Cerebellar nuclear complex (tissue), 1 donor: ENCODE results near the gene CSMD2.

Experiments used
- DNase-seq, 2 experiments: peaks; one replicate each; lab custom pipeline; 2025; lab: John Stamatoyannopoulos, UW

CSMD2 gene

DNA sequence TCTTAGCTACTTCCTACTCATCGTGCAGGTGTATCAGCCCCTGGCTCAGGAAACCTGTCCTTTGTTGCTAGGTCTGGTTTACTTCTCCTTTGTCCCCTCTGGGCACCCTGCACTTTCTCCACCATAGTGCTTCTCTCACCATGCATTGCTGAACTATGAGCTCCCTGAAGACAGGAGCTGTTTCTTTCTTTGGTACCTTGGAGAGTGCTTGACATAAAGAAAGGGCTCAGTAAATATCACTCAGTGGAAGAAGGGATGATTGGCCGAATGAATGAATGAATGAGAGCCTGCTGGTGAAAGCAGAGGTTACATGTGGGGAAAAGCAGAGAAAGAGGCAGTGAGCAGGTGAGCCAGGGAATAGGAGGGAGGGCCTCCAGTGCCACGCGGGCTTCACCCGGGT is 310.9 kb downstream of the CSMD2 start:
- DNase-seq = no peak

DNA sequence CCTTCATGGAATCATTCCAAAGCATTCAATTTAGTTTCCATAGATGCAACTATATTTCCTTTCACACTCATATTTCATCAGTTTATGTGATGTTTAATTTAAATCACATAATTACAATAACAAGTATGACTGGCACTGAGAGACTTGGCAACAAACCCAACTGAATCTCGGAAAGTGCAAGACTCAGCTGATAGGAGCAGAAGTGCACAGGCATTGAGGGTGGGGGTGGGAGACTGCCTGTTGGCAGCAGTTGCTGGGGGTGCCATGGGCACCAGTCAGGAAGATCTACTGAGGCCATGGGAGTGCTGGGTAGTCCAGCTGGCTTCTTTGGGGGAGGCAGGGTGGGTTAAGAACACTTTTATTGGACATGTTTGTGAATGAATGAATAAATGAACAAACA is 311.6 kb downstream of the CSMD2 start:
- DNase-seq = no peak

DNA sequence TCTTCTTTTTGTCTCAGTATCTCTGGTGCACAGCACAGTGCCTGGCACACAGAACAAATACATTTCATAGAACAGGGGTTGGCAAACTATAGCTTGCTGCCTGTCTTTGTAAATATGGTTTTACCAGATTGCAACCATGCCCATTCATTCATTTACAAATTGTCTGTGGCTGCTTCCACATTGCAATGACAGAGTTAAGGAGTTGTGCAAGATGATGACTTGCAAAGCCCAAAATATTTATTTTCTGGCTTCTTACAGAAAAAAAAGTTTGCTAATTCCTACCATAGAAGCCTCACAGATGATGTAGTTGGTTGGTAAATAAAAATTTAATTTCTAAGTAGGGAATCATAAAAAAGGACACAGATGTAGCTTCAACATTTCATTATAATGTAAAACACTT is 312.3 kb downstream of the CSMD2 start:
- no peak for DNase-seq

DNA sequence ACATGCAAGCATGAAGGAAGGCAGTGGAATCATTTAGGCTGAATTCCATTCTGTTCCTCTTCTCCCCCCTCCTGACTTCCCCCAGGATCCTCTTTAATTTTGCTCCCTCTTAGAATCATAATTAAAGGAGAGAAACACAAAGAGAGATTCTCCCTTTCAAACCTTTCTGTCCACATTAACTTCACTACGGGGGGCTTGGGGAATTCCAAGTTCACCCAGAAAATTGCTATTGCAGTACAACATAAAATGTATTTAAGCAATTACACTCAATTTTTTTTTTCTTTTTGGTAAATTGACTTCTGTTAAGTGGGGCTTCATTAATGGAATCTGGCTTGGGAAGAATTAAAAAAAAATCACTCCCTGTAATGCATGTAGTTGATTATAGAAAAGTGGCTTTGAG is 314.5 kb downstream of the CSMD2 start:
- DNase-seq = no peak

DNA sequence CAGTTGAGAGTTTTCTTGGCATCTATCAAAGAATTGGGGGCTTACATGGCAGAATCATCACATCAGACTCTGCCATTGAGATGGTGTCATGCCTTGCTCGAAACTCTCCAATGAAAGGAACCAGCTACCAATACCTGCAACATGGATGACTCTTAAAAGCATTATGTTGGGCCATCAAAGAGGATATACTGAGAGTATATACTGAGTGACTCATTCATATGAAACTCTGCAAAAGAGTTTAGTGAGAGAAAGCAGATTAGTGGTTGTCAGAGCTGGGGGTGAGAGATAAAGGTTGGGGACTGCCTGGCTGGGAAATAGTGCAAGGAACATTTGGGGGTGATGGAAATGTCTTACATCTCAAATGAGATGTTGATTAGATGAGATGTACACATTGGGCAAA is 315.8 kb downstream of the CSMD2 start:
- no peak for DNase-seq

DNA sequence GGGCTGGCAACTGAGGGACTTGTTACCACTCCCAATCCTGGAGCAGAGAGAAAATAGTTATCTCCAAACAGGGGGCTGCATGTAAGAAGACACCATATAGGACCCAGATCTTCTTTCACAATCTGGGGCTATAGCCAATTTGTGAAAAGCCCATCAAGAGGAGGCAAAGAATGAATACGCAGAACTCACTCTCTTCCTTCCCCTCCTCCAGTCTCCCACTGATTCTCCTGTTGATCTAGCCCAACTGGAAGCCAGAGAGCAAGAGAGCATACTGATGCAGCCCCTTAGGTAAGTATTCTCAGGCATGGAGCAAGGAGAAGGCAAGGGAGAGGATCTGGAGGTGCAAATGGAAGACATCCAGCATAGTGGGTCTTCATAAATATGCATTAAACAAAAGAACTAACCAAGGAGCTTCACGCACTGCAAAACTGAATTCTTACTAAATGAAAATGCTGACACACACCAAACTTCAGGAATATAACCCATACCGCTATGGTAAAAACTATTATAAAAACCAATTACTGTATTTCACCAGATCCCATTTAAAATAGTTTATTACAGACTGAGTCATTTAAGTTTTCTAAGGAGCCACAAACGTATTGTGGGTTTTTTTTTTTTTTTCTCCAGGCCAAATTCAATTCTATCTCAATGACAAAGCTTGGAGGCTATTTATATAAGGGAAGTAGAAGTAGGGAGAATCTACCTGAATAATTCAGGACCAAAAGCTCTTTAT is 316.7 kb downstream of the CSMD2 start:
- no peak for DNase-seq

DNA sequence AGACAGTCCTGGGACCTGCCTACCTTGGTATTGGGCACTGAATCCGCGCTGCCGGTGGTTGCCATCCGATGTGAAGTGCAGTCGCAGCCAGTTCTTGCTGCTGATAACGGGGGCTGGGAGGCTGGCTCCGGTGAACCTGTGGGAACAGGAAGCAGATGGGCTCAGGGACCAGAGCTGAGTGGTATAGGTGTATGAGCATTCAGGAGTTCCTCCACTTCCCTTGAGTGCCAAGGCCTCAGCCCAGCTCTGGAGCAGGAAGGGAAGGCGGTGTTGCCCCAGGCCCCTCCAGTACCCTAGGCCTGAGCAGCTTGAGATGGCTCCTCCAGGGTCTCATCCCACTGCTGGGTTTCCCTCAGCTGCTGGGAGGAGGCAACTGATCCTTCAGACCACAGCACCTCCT is 318.2 kb downstream of the CSMD2 start:
- no peak for DNase-seq

DNA sequence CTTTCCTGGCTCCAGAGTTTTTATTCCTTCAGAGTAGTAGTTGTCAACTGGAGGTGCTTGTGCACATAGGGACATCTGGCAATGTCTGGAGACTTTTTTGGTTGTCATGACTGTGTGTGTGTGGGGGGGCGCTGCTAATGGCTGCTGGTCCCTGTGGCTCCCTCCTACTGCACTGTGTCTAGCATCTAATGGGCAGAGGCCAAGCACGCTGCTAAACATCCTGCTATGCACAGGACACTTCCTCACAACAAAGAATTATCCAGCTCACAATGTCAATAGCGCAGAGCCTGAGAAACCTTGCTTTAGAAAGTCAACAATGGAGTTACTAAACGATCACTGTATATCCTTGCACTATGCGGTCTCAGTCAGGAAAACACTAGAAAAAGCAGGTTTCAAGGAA is 320.9 kb downstream of the CSMD2 start:
- no peak for DNase-seq

DNA sequence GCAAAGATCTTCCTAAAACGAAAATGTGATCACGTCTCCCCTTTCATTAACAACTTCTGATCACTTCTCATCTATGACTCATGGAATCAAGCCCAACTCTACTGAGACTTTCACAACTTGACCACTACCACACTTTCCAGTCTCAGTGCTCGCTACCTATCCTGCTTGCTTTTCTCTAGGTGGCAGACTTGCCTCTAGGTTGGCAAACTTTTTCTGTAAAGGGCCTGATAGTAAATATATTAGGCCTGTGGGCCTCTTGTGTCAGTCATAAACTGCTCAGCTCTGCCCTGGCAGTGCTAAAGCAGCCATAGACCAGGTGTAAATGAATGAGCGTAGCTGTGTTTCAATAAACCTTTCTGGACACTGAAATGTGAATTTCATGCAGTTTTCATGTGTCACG is 322.7 kb downstream of the CSMD2 start:
- no peak for DNase-seq

DNA sequence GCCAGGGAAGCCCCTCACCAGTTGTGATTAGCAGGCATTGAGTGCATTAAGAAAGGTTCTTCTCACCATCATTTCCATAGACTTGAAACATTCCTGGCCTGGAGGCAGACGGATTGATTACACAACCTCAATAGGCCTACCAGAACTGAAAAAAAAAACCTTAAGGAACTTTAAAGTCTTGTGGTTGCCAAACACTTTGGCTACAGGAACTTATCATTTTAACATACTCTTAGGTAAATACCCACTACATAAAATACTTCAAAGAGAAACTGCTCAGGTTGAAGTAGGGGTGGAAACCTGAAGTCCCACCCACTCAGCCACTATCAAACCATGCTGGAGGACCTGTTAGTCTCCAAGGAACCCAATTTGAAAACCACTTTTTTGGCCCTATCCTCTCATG is 323.5 kb downstream of the CSMD2 start:
- no peak for DNase-seq

DNA sequence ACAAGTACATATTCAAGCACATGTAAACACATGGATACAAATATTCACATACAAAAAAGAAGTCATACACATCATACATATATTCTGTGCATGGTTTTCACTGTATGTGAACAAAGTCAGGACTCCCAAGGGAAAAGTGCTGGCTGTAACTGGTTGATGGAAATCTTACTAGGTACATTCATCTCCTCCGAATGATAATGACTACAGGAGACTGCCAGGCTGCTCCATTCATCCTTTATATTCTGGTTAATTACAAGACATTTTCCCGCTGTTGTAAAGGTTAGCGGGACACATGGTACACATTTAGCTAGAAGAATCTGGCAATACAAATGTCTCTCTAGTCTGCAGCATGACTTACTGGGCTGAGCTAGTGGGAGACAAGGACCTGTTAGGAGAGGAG is 327.4 kb downstream of the CSMD2 start:
- no peak for DNase-seq

DNA sequence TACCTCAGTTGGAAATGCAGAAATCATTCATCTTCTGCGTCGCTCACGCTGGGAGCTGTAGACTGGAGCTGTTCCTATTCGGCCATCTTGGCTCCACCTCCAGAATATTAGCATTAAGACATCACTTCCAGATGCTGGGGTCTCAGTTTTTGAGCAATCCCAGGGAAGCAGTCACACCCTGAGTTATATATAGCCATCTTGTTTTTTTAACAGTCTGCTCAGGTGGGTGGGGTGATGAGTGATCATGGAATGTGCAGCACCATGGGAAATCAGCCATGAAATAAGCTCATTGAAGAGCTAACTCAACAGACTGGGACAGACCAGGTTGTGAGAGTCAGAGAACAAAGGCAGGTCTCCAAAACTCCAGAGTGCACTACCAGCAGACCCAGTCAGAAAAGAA is 328.1 kb downstream of the CSMD2 start:
- no peak for DNase-seq

DNA sequence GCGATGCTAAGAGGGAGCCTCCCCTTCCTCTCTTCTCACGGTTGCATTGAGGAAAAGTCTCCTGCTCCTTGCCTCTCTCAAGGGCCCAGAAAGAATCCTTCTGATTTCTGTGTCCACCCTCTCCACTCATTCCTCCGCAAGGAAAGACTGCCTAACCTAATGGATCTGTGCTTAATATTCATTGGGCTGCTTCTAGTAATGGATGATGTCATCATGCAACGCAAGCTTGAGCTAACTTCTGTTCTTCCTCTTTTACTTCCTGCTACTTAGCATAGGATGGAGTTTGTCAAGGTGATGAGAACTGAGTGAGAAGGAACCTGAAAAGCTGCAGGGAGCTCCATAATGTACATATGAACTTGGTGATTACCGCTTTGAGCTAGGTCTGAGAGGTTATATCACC is 336.4 kb downstream of the CSMD2 start:
- no peak for DNase-seq

DNA sequence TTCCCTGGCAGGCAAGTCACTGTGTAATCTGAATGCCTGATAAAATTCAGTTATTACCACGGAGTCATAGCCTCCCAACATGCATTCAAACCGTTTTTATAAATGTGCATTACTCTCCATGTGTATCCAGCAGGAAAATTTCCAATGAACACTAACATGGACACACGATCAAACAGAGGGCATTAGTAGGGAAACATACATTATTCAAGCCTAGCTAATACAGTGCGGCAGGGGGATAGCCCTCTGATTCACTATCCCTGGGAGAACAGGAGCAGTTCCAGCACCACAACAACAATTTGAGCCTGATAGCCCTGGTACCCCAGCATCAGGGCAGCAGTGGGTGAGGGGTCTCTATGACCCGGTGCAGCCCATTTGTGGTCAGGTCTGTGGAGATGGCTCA is 337.0 kb downstream of the CSMD2 start:
- no peak for DNase-seq

DNA sequence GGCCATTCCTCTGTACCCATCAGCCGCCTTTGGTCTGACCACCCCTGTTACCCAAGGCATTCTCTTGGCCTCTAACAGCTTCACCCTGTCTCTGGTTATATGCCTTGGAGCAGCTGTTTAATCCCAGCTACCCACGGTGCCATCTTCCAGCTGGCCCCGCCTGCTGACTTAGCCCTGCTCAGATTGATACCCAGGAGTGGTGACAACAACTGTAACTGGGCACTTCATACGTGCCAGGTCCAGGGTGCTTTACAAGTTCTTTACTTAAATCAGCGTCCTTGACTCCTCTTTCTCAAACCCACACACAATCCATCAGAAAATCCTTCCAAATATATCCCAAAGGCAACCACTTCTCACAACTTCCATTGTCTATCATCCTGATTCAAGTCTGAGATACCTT is 338.3 kb downstream of the CSMD2 start:
- no peak for DNase-seq

DNA sequence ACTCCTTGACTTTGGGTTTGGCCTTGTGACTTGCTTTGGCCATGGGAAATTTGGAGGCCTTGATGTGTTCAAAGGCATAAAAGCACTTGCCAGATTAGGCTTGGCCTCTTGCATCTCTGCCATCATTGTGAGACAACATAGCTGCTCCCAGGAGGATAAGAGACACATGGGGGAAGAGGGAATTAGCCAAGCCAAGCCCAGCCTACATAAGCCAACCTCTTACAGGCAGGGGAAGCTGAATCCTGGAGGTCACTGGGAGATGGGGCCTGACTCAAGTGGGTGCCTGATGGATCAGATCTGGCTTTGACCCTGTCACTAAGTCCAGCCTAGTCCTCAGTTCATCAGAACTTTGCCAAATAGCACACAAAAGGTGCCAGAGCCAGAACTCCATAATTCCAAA is 338.7 kb downstream of the CSMD2 start:
- no peak for DNase-seq

DNA sequence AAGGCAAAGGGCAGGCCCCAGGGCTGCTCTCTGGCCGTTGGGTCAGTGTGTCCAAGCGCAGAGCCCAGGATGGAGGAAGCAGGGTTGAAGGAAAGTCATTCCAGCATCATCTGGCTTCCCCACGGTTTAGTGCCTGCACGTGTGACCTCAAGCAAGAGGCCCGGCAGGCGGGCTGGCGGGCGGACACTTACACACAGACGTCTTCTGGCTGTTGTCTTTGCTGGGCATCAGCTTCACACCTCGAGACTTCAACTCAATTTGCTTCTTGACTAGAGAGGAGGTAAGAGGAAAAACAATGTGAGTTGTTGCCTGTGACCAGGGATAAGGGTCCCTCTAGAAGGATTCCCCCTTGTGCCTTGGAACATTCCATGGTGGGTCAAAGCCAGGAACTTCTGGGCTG is 339.5 kb downstream of the CSMD2 start:
- DNase-seq = no peak

DNA sequence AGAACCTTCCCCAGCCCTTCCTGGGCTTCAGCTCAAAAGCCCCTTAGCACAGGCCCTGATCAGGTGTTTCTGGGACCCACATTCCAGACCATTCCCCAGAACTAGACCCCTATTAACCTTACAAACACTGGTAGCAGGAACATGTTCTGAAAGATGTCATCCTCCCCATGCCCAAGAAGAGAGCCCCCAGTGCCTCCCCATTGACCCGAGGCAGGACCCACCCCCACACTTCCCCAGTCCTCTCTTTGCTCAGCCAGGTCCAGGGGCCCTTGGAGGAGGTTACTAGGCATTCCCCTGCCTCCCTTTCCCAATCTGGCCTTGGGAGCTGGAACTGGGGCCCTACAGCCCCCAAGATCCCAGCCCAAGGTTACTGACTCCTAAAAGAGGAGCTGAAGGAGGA is 340.1 kb downstream of the CSMD2 start:
- no peak for DNase-seq

DNA sequence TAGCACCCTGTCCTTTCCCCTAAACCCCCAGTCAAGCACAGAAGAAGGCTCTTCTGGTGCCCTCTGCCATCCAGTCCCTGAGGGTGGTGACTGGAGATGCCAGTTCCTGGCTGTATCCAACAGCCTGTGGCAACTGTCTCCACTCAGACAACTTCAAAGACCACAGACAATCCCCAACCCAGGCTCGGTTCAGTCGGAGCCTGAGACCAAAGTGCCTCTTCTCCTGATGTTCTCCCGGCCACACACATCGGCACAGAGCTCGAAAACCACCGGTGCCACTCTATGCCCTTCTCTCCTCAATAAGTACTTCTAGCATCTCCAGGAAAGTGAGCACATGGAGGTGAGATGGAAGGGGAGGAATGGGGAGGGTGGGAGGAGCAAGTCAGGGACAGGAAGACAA is 340.7 kb downstream of the CSMD2 start:
- no peak for DNase-seq

DNA sequence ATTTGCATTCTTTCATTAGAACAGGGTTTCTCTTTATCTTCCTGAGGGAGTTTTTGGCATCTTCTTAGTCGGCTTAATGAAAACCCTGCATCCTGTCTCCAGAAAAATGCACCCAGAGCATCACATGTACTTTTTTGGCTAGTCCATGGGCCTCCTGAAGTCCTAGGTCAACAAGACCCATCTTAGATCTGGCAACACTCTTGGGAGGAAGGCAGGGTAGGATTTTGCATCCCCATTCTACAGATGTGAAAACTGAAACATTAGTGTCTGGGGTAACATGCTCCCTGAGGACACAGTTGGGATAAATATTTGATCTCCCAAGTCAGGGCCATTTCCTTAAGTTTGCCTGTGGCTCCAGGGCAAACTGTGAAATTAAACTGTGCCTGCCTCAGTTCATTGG is 341.2 kb downstream of the CSMD2 start:
- no peak for DNase-seq

DNA sequence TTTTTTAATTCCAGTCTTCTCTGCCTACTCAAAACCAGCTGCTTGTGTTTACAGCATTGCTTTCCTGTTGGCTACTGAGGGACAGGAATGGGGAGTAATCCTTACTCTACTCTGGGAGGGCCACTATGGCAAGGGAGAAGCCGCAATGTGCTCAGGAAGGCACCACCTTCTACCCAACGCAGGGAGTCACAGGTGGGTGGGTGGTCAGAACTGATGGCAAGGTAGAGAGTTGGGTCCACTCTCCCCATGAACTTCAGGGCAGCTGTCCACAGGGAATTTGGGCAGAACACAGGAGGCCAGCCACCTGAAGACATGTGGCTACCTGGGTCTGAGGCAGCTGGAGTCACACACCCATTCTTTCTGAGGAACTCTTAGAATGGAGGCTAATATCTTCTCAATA is 341.6 kb downstream of the CSMD2 start:
- DNase-seq = no peak

DNA sequence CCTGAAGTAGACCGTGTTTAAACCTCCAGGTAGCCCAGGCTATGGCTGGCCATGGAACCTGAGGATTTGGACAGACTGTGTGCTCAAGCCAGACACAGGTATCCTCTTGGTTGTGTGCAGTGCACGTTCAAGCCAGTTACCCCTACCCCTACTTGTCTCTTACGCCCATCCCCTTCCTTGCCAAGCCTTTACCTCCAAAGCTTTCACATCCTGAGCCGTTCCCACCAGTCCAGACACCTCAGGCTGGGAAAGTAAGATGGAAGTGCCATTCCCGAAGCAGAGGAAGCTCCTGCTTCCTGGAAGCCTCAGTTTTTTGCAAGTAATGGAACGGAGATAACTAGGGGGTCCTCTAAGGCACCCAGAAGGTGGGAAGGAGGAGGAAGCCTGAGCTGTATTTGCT is 342.6 kb downstream of the CSMD2 start:
- no peak for DNase-seq

DNA sequence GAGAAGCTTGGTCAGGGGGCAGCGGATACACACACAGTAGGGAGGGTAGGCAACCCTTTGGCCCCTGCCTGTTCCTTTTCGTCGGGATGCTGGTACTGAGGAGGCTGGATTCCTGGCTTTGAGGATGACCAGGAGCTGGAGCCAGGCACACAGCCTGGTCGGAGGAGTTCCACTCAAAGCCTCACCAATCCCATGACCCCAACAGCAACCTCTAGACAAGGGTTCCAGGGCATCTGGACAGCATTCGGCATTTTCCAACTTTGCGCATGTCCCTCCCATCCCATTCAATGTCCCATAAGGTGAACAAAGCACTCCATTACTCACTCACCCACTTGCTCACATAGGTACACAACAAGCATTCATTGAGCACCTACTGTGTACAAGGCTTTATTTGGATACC is 343.7 kb downstream of the CSMD2 start:
- no peak for DNase-seq

DNA sequence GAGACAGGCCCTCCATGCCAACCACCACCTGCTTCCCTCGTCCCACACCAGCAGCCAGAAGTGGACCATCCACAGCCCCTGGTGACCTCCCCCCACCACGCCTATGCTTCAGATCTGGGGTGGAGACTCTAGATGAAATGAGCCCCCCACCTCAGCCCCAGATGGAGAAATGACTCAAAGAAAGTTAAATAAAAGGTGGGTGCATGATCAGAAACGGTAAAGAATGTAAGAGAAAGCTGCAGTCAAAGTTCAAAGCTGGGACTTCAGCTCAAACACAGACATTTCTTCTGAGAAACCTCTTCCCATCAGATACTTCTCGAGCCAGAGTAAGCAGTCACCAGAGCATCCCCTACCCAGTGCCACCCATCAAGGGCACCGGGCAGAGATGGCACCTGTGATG is 344.2 kb downstream of the CSMD2 start:
- no peak for DNase-seq

DNA sequence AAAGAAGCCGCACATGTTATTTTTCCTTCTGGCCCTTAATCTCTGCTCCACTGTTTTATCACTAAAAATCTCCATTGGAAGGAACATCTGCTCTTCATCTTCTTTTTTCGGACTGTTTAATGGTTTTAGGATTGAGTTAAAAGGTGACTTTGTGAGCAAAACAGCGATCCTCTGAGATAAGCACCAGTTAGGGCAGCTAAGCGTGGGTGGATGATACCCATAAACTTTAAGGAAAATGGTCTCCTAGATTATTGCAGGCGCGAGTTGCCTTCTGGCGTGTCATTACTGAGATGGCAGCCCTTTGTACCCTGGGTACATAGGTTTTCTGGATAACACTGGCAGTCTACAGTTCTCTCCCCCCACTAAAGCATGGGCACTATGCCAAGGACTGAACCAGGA is 345.1 kb downstream of the CSMD2 start:
- DNase-seq = no peak
